Kidney (tissue), 14 donors: ENCODE results near the gene GATB. TPM values are rescaled to one million over a fixed set of nuclear protein-coding genes. Genes with fewer than 3 reads are reported as not detected.

Experiments used
- DNase-seq, 5 donors: peaks; one replicate each; pipeline ENCODE4 v3.0.0-alpha.2; 2013 to 2020
- FAIRE-seq: peaks from 2 replicates; lab custom pipeline; 2012; peaks lifted over from hg19 to GRCh38; lab: Jason Lieb, UNC
- H3K27ac ChIP-seq, 2 donors: one replicate each; pipeline ENCODE4 v1.7.0; 2013; ENCODE audit warnings: low read depth in 2 of 2, low read length in 2 of 2, inconsistent platforms in 1 of 2
- H3K27me3 ChIP-seq: one replicate; pipeline ENCODE4 v1.7.1; 2013; ENCODE audit warnings: low read length, inconsistent platforms; ENCODE audit not compliant: control insufficient read depth, insufficient read depth
- H3K36me3 ChIP-seq, 3 donors: one replicate each; pipeline versions ENCODE4 v1.7.0 to v1.7.1; 2013; ENCODE audit warnings: low read length in 3 of 3, control low read depth in 1 of 3, inconsistent platforms in 1 of 3; ENCODE audit not compliant: insufficient read depth in 3 of 3, control insufficient read depth in 2 of 3
- H3K4me1 ChIP-seq, 3 donors: one replicate each; pipeline versions ENCODE4 v1.7.0 to v1.7.1; 2013; ENCODE audit warnings: low read length in 3 of 3, inconsistent platforms in 1 of 3, low read depth in 1 of 3; ENCODE audit not compliant: control insufficient read depth in 2 of 3, insufficient read depth in 2 of 3
- H3K4me3 ChIP-seq, 3 donors: one replicate each; pipeline versions ENCODE4 v1.7.0 to v1.8.1; 2013; ENCODE audit warnings: low read length in 3 of 3, control low read depth in 1 of 3, inconsistent platforms in 1 of 3
- H3K9ac ChIP-seq, 3 donors: one replicate each; pipeline versions ENCODE4 v1.7.0 to v1.7.1; 2013; ENCODE audit warnings: low read length in 3 of 3, control low read depth in 1 of 3, inconsistent platforms in 1 of 3
- H3K9me3 ChIP-seq, 3 donors: one replicate each; pipeline versions ENCODE4 v1.7.0 to v1.7.1; 2013; ENCODE audit warnings: low read length in 3 of 3, control low read depth in 1 of 3, inconsistent platforms in 1 of 3; ENCODE audit not compliant: control insufficient read depth in 2 of 3, insufficient read depth in 1 of 3
- CTCF ChIP-seq: IDR thresholded peaks from 3 replicates; pipeline ENCODE4 v1.5.1; 2012; ENCODE audit warnings: mild to moderate bottlenecking, moderate library complexity, borderline replicate concordance; ENCODE audit not compliant: insufficient read depth; ENCODE audit errors: extremely low read depth
- intact Hi-C: fragments of 100-400 bp; cut with DNase I; formaldehyde crosslinking; loops from one replicate; pipeline ENCODE4 v1.11.1; 2022
- polyA plus RNA-seq: library from polyadenylated mRNA; stranded (reverse); fragments of 350-450 nt; fragmentation: Illumina TruSeq; extraction: RNeasy Lipid Tissue Mini Kit (QIAGEN cat#74804); gene quantifications from one replicate; pipeline ENCODE4 v1.2.3, GENCODE V29; 2014; ENCODE audit warnings: low read depth, low replicate concordance; ENCODE audit not compliant: insufficient read depth
- total RNA-seq: library from RNA; stranded (reverse); fragmentation: NEBNext Ultra II Directional; extraction: Animal tissue kit (Norgen Biotek cat#: 25700); gene quantifications from one replicate; pipeline ENCODE4 v1.2.1, GENCODE V29; 2021
- donor health status: control.
- donor health status: control.
- donor health status: control.
- donor health status: control.
- donor health status: control.
- donor health status: DM: yes; HTN: yes; CAD: no.
- donor health status: Normal renal cell carcinoma (clear cell type).

Gene GATB
- total and polyA plus RNA-seq, 2 donors from 2014 or later: 17.0 to 50.9 TPM

- Histone ChIP-seq H3K36me3 (peaks cover 0 to 6% (median 2%) of the 10 kb centered on the region in 3 donors), H3K4me3 (no peak overlapping the region), H3K4me1 (no peaks in the 10 kb centered on the region), H3K9ac (no peak overlapping the region), H3K27me3 (no peaks in the 10 kb centered on the region), H3K9me3 (no peaks in the 10 kb centered on the region), H3K27ac (no peak overlapping the region)
- TF ChIP-seq CTCF: no peak
- intact Hi-C loops: no loop called here
- DNase-seq (peak in 1 of 5 donors; percentile 30), FAIRE-seq (no peak)
These were observed 43.5 kb downstream of the GATB start for GRCh38 chr4:151717314-151717713.

- DNase-seq (no peak), FAIRE-seq (no peak)
- Histone ChIP-seq H3K9ac (no peak overlapping the region), H3K36me3 (peaks cover 0 to 6% (median 2%) of the 10 kb centered on the region in 3 donors), H3K27ac (no peak overlapping the region), H3K4me1 (no peaks in the 10 kb centered on the region), H3K9me3 (no peaks in the 10 kb centered on the region), H3K27me3 (no peaks in the 10 kb centered on the region), H3K4me3 (no peak overlapping the region)
- TF ChIP-seq CTCF: no peak
- intact Hi-C loops: no loop called here
These were observed 44.5 kb downstream of the GATB start for GRCh38 chr4:151716324-151716723.

- Histone ChIP-seq H3K4me3 (no peak overlapping the region), H3K9me3 (no peaks in the 10 kb centered on the region), H3K36me3 (peaks cover 0 to 6% (median 2%) of the 10 kb centered on the region in 3 donors), H3K4me1 (no peaks in the 10 kb centered on the region), H3K9ac (no peak overlapping the region), H3K27me3 (no peaks in the 10 kb centered on the region), H3K27ac (no peak overlapping the region)
- intact Hi-C loops: no loop called here
- no peak for DNase-seq
- no peak for TF ChIP-seq CTCF
- no peak for FAIRE-seq
These were observed 44.9 kb downstream of the GATB start for GRCh38 chr4:151715881-151716280.

GRCh38 chr4:151712777-151713176 lies 48.0 kb downstream of the GATB start:
- no peak for TF ChIP-seq CTCF
- FAIRE-seq: no peak
- Histone ChIP-seq H3K4me1 (no peaks in the 10 kb centered on the region), H3K9ac (no peak overlapping the region), H3K9me3 (no peaks in the 10 kb centered on the region), H3K4me3 (no peak overlapping the region), H3K27me3 (no peaks in the 10 kb centered on the region), H3K27ac (no peak overlapping the region), H3K36me3 (peaks cover 0 to 6% (median 2%) of the 10 kb centered on the region in 3 donors)
- DNase-seq: no peak
- intact Hi-C loops: no loop called here
